HG03103 (cell line): Measurements from ENCODE around the gene POMT2.
"Not testable (repeated sequence)": the region's sequence is repeated elsewhere in the genome, so short reads cannot be mapped to it uniquely, and the experiment has no call there.

Experiments used
- ATAC-seq: cut with Tn5 transposase; IDR thresholded peaks from one replicate; pipeline ENCODE4 v1.9.1; 2021; ENCODE audit warnings: low read depth; ENCODE audit not compliant: unreplicated experiment

The POMT2 gene, protein sequence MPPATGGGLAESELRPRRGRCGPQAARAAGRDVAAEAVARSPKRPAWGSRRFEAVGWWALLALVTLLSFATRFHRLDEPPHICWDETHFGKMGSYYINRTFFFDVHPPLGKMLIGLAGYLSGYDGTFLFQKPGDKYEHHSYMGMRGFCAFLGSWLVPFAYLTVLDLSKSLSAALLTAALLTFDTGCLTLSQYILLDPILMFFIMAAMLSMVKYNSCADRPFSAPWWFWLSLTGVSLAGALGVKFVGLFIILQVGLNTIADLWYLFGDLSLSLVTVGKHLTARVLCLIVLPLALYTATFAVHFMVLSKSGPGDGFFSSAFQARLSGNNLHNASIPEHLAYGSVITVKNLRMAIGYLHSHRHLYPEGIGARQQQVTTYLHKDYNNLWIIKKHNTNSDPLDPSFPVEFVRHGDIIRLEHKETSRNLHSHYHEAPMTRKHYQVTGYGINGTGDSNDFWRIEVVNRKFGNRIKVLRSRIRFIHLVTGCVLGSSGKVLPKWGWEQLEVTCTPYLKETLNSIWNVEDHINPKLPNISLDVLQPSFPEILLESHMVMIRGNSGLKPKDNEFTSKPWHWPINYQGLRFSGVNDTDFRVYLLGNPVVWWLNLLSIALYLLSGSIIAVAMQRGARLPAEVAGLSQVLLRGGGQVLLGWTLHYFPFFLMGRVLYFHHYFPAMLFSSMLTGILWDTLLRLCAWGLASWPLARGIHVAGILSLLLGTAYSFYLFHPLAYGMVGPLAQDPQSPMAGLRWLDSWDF

GRCh38 chr14:77320238-77320935, at the start of gene POMT2:
Gene POMT2 (minus strand): TSS chr14:77320883. CDS start chr14:77320681, 202 bp downstream.
- peak; percentile 56 for ATAC-seq

- no peak for ATAC-seq
These were observed 48.6 kb upstream of the POMT2 start for GRCh38 chr14:77369285-77369684.

DNA sequence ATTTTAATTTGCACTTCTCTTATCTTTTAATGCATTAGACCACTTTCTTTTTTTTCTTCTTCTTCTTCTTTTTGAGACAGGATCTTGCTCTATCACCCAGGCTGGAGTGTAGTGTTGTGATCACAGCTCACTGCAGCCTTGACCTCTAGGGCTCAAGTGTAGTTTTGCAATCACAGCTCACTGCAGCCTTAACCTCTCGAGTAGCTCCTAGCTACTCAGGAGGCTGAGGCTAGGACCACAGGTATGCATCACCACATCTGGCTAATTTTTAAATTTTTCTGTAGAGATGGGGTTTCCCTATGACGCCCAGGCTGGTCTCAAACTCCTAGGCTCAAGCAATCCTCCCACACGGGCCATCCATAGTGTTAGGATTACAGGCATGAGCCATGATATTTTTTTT, 43.5 kb upstream of the POMT2 start:
- ATAC-seq, result no peak

GRCh38 chr14:77359626-77360025, 38.9 kb upstream of the POMT2 start:
- no peak for ATAC-seq

DNA sequence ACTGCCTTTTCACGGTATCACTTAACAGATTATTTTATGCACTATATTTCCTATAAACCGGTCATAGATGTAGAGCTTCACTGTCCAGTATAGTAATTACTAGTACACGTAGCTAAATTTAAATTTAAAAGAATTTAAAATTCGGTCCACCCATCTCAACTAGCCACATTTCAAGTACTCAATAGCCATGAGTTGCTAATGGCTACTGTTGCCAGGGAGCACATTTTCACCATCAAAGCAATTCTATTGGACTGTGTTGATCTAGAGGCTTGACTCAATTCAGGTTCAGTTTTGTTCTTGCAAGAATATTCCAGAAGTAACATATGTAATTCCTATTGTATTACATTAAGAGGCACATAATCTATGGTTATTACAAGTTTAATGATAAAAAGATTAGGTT, 36.2 kb upstream of the POMT2 start:
- ATAC-seq, result no peak

- ATAC-seq, result no peak
These were observed 35.1 kb upstream of the POMT2 start for GRCh38 chr14:77355811-77356210.

DNA sequence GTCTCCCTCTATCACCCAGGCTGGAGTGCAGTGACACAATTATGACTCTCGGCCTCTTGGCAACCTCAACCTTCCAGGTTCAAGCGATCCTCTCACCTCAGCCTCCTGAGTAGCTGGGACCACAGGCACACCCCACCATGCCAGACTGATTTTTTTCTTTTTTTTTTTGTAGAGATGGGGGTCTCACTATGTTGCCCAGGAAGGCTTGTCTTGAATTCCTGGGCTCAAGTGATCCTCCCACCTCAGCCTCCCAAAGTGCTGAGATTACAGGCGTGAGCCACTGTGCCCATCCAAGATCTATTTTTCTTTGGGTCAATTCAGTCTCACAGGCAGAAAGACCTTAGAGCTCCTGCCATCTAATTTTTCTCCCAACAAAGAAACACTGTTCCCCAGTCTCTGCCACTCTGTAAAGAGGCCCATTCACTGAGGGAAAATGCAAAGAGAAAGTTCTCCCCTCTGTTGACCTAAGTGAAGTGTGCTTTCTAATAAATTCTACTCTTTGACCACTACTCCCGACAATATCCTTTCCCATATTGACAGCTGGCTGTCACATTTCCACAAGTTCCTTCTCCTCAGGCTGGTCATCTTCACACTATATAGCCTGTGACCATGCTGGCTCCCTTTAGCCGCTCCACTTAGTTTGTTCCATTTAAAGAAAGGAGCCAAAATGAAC, 32.9 kb upstream of the POMT2 start:
- ATAC-seq, result no peak

DNA sequence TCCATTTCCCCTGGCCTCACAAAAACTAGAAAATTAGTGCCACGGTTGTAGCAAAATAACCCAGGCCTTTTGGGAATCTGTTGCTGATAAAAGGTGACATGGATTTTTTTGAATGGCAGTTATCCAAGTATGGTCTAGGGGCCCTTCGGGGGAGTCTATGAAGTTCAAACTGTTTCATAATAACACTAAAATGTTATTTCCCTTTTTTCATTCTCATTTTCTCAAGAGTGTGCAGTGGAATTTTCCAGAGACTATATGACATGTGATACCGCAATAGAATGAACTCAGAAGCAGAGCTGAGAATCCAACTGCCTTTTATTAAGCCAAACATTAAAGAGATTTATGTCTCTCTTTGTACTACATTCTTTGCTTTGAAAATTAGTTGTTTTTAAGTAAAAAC, 27.1 kb upstream of the POMT2 start:
- ATAC-seq, result no peak

DNA sequence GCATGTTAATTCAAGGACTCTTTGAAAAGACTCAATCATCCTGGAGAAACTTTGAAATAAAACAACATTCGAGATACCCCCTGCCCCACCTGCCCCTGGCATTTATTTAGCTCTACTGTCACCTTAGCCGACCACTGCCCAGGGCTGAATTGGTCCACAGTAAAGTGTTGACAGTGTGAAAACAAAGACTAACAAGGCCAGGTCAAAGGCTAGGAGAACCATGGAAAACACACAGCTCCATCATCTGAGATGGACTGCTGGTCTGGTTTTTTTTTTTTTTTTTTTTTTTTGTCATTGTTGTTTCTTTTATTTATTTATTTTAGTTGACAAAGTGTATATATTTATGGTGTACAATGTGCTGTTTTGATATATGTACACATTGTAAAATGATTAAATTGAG, 25.8 kb upstream of the POMT2 start:
- no peak for ATAC-seq

DNA sequence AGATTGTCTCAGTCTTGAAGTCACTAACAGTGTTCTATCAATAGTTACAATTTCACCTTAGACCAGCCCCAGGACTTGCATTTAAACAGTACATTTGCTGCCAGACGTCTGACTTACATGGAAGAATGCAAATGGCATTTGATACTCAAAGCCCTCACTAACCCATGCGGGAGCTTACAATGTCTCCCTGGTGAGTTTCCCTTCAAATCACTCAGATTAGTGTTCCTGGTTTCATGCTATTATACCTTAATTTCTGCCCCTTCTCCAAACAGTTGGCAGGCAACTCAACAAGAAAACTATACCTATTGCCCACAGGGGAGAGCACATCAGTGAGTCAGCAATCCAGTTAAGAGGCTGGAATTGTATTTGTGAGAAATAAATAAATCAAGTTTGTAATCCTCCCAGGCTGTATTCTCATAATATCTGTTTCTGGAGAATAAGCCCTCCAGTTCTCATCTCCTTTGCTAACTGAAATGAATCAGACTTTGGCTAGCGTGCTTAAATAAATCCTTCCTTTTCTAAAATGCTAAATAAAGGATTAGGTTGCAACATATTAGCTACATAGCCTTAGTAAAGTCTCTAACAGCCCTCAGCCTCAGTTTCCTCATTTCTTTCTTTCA, 23.8 kb upstream of the POMT2 start:
- ATAC-seq, result no peak

- no peak for ATAC-seq
These were observed 23.0 kb upstream of the POMT2 start for GRCh38 chr14:77343662-77344061.

DNA sequence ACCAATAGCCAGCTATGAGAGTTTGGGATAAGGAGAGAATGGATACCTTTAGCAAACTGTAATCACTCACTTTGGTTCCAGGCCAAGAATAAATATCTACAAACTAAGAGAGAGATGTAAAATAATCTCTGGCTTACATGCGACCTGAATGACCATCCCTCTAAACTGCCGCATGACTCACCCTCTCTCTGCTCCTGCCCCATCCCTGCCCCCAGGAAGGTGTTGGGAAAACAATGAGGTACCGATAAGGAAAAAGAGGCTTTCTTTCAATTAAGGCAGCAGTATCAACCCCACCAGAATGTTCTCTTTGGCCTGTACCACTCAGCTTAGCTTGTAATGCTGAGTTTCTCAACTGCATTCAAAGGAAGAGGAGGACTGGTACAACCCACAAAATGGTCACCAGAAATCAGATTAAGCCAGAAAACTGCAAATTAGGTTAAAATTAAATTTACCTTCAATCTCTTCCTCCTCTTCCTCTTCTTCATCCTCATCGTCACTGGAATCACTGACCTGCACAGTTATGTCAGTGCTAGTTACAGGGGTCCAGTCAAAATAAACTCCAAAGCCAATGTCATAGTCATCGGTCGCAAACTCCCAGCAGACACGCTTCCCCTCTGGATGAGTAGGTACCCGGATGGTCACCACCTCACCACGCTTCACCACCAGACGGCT, 22.2 kb upstream of the POMT2 start:
- ATAC-seq, result no peak

- no peak for ATAC-seq
These were observed 19.7 kb upstream of the POMT2 start for GRCh38 chr14:77340389-77340788.

- ATAC-seq, result no peak
These were observed 18.7 kb upstream of the POMT2 start for GRCh38 chr14:77339407-77339806.

DNA sequence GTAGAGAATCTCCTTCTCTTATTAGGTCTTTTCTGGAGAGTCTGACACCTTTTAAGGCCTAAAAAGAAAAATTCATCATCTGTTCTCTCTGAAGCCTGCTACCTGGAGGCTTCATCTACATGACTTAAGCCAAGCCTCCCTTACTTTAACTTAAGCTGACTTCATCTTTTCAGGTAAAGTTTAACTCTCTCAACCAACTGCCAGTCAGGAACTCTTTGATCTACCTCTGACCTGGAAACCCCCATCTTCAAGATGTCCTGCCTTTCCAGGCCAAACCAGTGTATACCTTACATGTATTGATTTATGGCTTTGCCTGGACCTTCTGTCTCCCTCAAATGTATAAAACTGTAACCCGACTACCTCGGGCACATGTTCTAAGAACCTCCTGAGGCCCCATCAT, 17.6 kb upstream of the POMT2 start:
- no peak for ATAC-seq

GRCh38 chr14:77337880-77338279, 17.2 kb upstream of the POMT2 start:
- ATAC-seq, result no peak

DNA sequence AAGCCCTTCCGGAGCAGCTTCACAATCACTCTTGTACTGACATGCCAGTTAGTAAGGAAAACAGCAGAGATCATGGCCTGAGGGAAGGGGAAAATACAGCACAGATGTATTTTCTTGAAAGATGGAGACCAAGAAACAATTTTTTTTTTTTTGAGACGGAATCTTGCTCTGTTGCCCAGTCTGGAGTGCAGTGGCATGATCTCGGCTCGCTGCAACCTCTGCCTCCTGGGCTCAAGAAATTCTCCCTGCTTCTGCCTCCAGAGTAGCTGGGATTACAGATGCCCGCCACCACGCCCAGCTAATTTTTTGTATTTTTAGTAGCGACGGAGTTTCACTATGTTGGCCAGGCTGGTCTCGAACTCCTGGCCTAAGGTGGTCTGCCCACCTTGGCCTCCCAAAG, 16.6 kb upstream of the POMT2 start:
- ATAC-seq, result not testable (repeated sequence)

- no peak for ATAC-seq
These were observed 14.9 kb upstream of the POMT2 start for GRCh38 chr14:77335576-77335975.

GRCh38 chr14:77329872-77330271, 9.2 kb upstream of the POMT2 start:
- ATAC-seq, result no peak

GRCh38 chr14:77327111-77327510, 6.4 kb upstream of the POMT2 start:
- no peak for ATAC-seq
